Spleen (tissue), 11 donors: ENCODE measurements around the gene RIPOR2. TPM values are rescaled to one million over a fixed set of nuclear protein-coding genes. Genes with fewer than 3 reads are reported as not detected.

Experiments used
- DNase-seq: peaks from one replicate; pipeline ENCODE4 v3.0.0-alpha.2; 2020
- H3K27ac ChIP-seq, 8 donors: fragments of 200-600 bp; sonication (generic) in 7 of 8; 1 replicate in 4 of 8; 2 replicates in 4 of 8; pipeline versions ENCODE4 v1.5.0 to v1.8.0; 2016 to 2021; ENCODE audit warnings: inconsistent platforms in 4 of 8, mild to moderate bottlenecking in 4 of 8, moderate library complexity in 1 of 8
- H3K27me3 ChIP-seq, 7 donors: fragments of 200-600 bp; sonication (generic) in 6 of 7; replicated peaks in 1 of 7; 1 replicate in 4 of 7; 2 replicates in 3 of 7; pipeline versions ENCODE4 v1.5.0 to v1.8.0; 2016 to 2021; ENCODE audit warnings: inconsistent platforms in 3 of 7, mild to moderate bottlenecking in 1 of 7
- H3K36me3 ChIP-seq, 6 donors: fragments of 200-600 bp; sonication (generic) in 5 of 6; 1 replicate in 4 of 6; 2 replicates in 2 of 6; pipeline versions ENCODE4 v1.5.0 to v1.8.0; 2016 to 2021; ENCODE audit warnings: inconsistent platforms in 2 of 6
- H3K4me1 ChIP-seq, 6 donors: fragments of 200-600 bp; sonication (generic) in 5 of 6; 1 replicate in 3 of 6; 2 replicates in 3 of 6; pipeline versions ENCODE4 v1.5.0 to v1.8.0; 2016 to 2021; ENCODE audit warnings: inconsistent platforms in 3 of 6
- H3K4me3 ChIP-seq, 8 donors: fragments of 200-600 bp; sonication (generic) in 7 of 8; 1 replicate in 4 of 8; 2 replicates in 4 of 8; pipeline versions ENCODE4 v1.5.0 to v1.8.0; 2016 to 2021; ENCODE audit warnings: inconsistent platforms in 4 of 8, mild to moderate bottlenecking in 4 of 8, moderate library complexity in 2 of 8
- H3K9me3 ChIP-seq, 8 donors: fragments of 200-600 bp; sonication (generic) in 7 of 8; 1 replicate in 4 of 8; 2 replicates in 4 of 8; pipeline versions ENCODE4 v1.5.0 to v1.8.0; 2016 to 2021; ENCODE audit warnings: inconsistent platforms in 4 of 8
- POLR2A ChIP-seq, 3 donors: fragments of 450-650 bp; IDR thresholded peaks; one replicate each; pipeline ENCODE4 v1.5.1; 2017; ENCODE audit warnings: antibody characterized with exemption in 3 of 3, mild to moderate bottlenecking in 1 of 3
- POLR2AphosphoS5 ChIP-seq, 3 donors: sonication (generic); formaldehyde crosslinking; IDR thresholded peaks; one replicate each; pipeline ENCODE4 v1.5.1; 2017; ENCODE audit warnings: antibody characterized with exemption in 3 of 3
- WGBS, 5 donors: extraction: QIAGEN DNeasy Blood & Tissue Kit in 3 of 5; methylation state at CpG; one replicate each; pipeline versions ENCODE4 v1.1.5 to v1.1.7; 2013 to 2018; 5-methylcytosine and 5-hydroxymethylcytosine counted together
- intact Hi-C: fragments of 100-400 bp; cut with DNase I; formaldehyde crosslinking; loops from one replicate; pipeline ENCODE4 v1.15.0; 2023; ENCODE audit warnings: low total_unique reads
- polyA plus RNA-seq, 3 donors: library from polyadenylated mRNA; stranded (reverse); fragments of 200-250 nt; gene quantifications; one replicate each; pipeline ENCODE4 v1.2.1, GENCODE V29; 2013
- total RNA-seq, 7 donors: library from RNA; depleted of rRNA in 3 of 7; stranded (reverse); fragments of >200 nt in 3 of 7; fragmentation: NEBNext Ultra II Directional in 4 of 7; extraction: Animal tissue kit (Norgen Biotek cat#: 25700) in 4 of 7; gene quantifications; one replicate each; pipeline versions ENCODE4 v1.1.0 to v1.2.1, GENCODE V29; 2016 to 2021
- TF ChIP-seq, protein P1 (sequence below), 11 experiments: fragments of 200-600 bp in 7 of 11; fragments of 450-650 bp in 4 of 11; sonication (generic) in 4 of 11; IDR thresholded peaks in 8 of 11; conservative IDR thresholded peaks in 3 of 11; 1 replicate in 7 of 11; 2 replicates in 4 of 11; pipeline versions ENCODE4 v1.4.0 to v1.8.0; 2016 to 2021; ENCODE audit warnings: antibody characterized with exemption in 11 of 11, inconsistent platforms in 4 of 11, mild to moderate bottlenecking in 1 of 11
- donor health status: healthy with polysubstance abuse.
- donor health status: DM: no; HTN: no; CAD: no; lungs with moderate emphysema.
- donor health status: DM: no; HTN: no; CAD: no.
- donor health status: Bipolar disorder and iron deficiency.
- donor health status: healthy.
- donor health status: DM: no; HTN: no; CAD: no.
- donor health status: DM: yes; HTN: yes; CAD: no.

Gene RIPOR2
- total and polyA plus RNA-seq, 10 donors = 40.6 to 247 (median 147) TPM

DNA sequence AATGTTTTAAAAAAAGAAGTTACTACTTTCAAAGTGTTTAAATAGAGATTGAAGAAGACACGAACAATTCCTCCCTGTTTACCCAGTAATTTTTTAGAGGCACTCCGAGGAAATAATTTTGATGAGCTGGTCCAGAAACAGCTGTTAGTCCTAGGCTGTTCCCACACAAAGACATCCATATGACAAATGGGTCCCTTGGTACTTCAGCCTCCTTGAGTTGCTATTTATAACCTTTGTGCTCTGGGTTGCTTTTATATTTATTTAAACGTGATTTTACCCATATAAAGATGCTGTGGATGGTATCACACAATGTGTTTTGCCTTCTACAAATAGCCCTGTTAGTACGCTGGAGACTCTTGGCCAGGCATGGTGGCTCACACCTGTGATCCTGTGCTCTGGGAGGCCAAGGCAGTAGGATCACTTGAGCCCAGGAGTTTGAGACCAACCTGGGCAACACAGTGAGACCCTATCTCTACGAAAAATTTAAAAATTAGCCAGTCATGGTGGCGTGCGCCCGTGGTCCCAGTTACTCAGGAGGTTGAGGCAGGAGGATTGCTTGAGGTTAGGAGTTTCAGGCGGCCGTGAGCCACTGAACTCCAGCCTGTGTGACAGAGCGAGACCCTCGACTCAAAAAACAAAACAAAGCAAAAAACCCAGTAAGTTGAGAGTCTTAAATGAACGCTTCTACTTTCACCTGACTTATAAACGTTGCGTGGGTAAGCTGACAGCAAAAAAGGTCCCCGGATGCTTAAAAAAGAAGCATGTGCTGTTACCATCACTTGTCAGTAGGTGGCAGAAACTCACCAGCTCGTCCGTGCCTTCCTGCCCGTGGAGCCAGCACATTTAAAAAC lies 80.1 kb downstream of the RIPOR2 start:
- Histone ChIP-seq H3K4me1 (peaks cover 42 to 67% (median 52%) of the 10 kb centered on the region in 6 donors), H3K9me3 (no peaks in the 10 kb centered on the region), H3K27ac (peak overlapping the region in 7 of 8 donors; percentile 4 to 93 (median 88)), H3K4me3 (peak overlapping the region in 1 of 8 donors; percentile 5), H3K27me3 (no peaks in the 10 kb centered on the region), H3K36me3 (peaks cover 0 to 96% (median 50%) of the 10 kb centered on the region in 6 donors)
- intact Hi-C loops = loop anchor here (5.0 to 10.0 kb wide), 2 partner anchors 137 to 219 kb away; no protein-coding TSS in a partner anchor
- DNase-seq = peak; percentile 85
- 35 to 46% (median 42%) methylated on average over 19 of the region's 19 CpGs for whole genome bisulfite sequencing, 5 donors
- TF ChIP-seq POLR2A (IDR thresholded peaks at IDR 0.05) (no peak), POLR2AphosphoS5 (IDR thresholded peaks at IDR 0.05) (peak in 1 of 3 donors; percentile 72)
- TF ChIP-seq, protein P1, sequence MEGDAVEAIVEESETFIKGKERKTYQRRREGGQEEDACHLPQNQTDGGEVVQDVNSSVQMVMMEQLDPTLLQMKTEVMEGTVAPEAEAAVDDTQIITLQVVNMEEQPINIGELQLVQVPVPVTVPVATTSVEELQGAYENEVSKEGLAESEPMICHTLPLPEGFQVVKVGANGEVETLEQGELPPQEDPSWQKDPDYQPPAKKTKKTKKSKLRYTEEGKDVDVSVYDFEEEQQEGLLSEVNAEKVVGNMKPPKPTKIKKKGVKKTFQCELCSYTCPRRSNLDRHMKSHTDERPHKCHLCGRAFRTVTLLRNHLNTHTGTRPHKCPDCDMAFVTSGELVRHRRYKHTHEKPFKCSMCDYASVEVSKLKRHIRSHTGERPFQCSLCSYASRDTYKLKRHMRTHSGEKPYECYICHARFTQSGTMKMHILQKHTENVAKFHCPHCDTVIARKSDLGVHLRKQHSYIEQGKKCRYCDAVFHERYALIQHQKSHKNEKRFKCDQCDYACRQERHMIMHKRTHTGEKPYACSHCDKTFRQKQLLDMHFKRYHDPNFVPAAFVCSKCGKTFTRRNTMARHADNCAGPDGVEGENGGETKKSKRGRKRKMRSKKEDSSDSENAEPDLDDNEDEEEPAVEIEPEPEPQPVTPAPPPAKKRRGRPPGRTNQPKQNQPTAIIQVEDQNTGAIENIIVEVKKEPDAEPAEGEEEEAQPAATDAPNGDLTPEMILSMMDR (IDR thresholded peaks at IDR 0.05 in 8 of 11, conservative IDR thresholded peaks at IDR 0.05 in 3 of 11) = peak; percentile 66 to 93 (median 85)

DNA sequence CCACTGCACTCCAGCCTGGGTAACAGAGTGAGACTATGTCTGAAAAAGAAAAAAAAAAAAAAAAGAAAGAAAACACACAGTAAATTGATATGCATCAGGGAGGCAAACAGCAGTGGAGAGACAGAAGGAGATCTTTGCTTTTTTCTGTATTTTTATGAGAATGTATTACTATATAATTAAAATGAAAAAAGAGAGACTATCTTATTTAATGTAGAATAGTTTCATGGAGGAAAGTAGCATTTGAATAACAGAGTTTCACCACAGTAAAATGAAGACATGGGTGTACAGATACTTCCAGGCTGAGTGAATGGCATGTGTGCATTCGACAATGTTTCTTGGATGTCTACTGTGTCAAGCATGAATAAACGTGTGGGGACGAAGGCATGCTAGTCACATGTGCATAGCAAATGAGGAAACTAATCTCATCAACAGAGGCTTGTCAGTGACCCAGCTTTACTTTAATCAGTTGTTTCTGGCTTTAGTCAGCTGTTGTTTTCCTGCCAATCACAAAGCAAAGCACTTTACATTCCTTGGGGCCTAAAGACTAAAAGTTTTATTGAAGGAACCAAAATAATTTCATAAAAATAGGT lies 81.6 kb downstream of the RIPOR2 start:
- DNase-seq = no peak
- H3K4me3 ChIP-seq = no peak overlapping the region
- TF ChIP-seq POLR2AphosphoS5 (IDR thresholded peaks at IDR 0.05) = no peak
- TF ChIP-seq POLR2A (IDR thresholded peaks at IDR 0.05) = no peak
- TF ChIP-seq, protein P1 (IDR thresholded peaks at IDR 0.05 in 8 of 11, conservative IDR thresholded peaks at IDR 0.05 in 3 of 11) = no peak
- H3K36me3 ChIP-seq = peaks cover 0 to 96% (median 54%) of the 10 kb centered on the region in 6 donors
- peaks cover 32 to 52% (median 40%) of the 10 kb centered on the region in 6 donors for H3K4me1 ChIP-seq
- intact Hi-C loops = loop anchor here (10.0 kb wide), 1 partner anchor 221 kb away; no protein-coding TSS in a partner anchor
- H3K27me3 ChIP-seq = no peaks in the 10 kb centered on the region
- no peaks in the 10 kb centered on the region for H3K9me3 ChIP-seq
- peak overlapping the region in 2 of 8 donors; percentile 22 to 29 for H3K27ac ChIP-seq
- 63 to 73% (median 69%) methylated on average over 3 of the region's 3 CpGs for WGBS, 5 donors

DNA sequence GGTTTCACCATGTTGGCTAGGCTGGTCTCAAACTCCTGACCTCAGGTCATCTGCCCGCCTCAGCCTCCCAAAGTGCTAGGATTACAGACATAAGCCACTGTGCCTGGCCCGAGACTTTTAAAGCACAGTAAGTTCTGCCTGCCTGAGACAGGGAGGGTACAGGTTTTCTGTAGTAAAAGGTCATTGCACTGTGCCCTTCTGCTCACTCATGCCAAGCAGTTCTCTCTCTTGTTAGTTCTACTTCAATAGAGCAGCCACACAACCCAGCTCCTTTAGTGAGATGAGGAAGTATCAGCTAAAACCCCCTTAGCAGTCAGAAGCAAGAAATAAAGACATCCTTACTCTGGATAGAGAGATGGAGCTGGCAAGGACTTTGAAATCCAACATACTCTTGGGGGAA lies 84.7 kb downstream of the RIPOR2 start:
- peaks cover 4 to 21% (median 9%) of the 10 kb centered on the region in 6 donors for H3K4me1 ChIP-seq
- TF ChIP-seq POLR2AphosphoS5 (IDR thresholded peaks at IDR 0.05) (no peak), POLR2A (IDR thresholded peaks at IDR 0.05) (no peak)
- TF ChIP-seq, protein P1 (IDR thresholded peaks at IDR 0.05 in 8 of 11, conservative IDR thresholded peaks at IDR 0.05 in 3 of 11) = no peak
- WGBS, 5 donors = 93 to 100% (median 100%) methylated on average over 2 of the region's 2 CpGs
- H3K27me3 ChIP-seq = no peaks in the 10 kb centered on the region
- H3K27ac ChIP-seq = peak overlapping the region in 2 of 8 donors; percentile 1 to 50
- no peaks in the 10 kb centered on the region for H3K9me3 ChIP-seq
- no peak for DNase-seq
- no peak overlapping the region for H3K4me3 ChIP-seq
- intact Hi-C loops = loop anchor here (10.0 kb wide), 1 partner anchor 224 kb away; no protein-coding TSS in a partner anchor
- H3K36me3 ChIP-seq = peaks cover 0 to 99% (median 78%) of the 10 kb centered on the region in 6 donors
